ENCODE data around the gene SLC8B1.

DNA sequence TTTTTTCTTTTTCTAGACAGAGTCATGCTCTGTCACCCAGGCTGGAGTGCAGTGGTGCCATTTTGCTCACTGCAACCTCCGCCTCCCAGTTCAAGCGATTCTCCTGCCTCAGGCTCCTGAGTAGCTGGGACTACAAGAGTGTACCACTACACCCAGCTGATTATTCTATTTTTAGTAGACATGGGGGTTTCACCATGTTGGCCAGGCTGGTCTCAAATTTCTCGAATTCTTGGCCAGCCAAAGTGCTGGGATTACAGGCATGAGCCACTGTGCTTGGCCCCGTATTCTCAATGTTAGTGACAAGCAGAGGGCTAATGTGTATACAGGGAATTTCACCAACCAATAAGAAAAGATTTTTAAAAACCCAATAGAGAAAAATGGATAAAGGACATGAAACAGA is 31.9 kb upstream of the SLC8B1 start:
- TF ChIP-seq POLR2A (IDR thresholded peaks at IDR 0.05; ENCODE audit: low read depth, low read length) (no peak), EZH2 (IDR thresholded peaks at IDR 0.05; ENCODE audit: borderline replicate concordance, low read depth, low read length, severe bottlenecking) (no peak)
